NCI-H774 (cell line): ENCODE measurements around the gene CAPN14.

Source experiments
- DNase-seq: peaks from one replicate; lab custom pipeline; 2025; lab: John Stamatoyannopoulos, UW

The CAPN14 gene

DNA sequence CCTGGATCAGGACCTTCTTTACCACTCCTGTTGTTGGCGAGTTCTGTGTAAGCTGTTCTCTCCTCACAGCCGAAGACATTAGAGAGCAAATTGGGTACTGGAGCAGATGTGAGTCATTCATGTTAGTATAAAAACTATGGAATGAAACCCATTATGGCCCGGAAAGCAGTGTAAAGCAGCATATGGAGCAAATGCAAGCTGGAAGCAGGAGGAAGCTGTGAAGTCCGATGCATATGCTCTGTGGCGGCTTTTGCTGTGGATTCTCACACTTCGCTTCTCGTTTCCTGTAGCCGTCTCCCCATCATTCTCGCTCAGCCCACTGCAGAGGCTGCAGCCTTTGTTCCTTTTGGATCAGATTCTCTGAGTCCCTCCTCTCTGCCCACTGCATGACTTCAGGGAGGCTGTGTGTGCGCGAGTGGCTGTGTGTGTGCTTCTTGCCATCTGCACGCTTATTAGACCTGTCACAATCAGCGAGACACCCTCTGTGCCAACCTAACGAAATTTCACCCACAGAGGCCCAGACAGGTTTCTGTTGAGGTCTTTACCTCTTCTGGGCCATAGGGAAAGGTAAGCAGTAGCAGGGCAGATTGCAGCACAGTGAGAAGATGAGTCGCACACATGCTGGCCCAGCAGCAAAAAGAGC, 75.8 kb downstream of the CAPN14 start:
- DNase-seq, result no peak

DNA sequence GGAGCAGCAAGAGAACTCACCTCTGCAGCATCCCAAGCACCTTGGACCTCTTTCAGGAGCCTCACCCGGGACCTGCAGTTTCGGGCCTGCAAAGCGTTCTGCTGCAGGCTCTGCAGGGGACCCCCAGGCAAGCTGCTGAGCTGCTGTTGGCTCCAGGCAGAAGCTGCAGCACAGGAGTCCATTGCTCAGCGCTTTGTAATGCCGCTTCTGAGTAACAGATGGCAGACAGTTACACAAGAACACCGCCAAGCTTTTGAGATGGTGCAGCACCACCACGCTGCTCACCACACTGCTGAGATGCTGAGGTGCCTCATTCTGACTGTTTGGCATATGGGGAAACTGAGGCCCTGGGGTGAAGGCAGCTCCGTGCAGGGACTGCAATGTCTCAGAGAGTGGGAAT, 77.2 kb downstream of the CAPN14 start:
- no peak for DNase-seq

DNA sequence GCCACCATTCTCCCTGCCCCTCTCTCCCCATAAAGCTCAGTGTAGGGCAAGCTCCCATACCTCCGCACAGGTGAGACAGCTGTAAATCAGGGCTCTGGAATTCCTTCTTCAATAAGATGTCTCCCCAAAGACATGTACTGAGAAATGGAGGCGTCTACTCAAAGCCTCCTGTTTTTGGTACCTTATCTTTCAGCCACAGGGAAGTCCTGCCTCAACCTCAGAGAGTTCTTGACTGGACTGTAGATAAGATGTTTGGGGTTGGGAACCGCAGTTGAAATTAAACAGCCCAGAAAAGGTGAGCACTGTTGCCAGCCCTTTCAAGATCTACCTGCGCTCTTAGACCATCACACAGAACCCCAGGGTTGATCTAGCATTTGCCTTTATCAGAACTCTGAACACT, 77.6 kb downstream of the CAPN14 start:
- DNase-seq, result no peak

DNA sequence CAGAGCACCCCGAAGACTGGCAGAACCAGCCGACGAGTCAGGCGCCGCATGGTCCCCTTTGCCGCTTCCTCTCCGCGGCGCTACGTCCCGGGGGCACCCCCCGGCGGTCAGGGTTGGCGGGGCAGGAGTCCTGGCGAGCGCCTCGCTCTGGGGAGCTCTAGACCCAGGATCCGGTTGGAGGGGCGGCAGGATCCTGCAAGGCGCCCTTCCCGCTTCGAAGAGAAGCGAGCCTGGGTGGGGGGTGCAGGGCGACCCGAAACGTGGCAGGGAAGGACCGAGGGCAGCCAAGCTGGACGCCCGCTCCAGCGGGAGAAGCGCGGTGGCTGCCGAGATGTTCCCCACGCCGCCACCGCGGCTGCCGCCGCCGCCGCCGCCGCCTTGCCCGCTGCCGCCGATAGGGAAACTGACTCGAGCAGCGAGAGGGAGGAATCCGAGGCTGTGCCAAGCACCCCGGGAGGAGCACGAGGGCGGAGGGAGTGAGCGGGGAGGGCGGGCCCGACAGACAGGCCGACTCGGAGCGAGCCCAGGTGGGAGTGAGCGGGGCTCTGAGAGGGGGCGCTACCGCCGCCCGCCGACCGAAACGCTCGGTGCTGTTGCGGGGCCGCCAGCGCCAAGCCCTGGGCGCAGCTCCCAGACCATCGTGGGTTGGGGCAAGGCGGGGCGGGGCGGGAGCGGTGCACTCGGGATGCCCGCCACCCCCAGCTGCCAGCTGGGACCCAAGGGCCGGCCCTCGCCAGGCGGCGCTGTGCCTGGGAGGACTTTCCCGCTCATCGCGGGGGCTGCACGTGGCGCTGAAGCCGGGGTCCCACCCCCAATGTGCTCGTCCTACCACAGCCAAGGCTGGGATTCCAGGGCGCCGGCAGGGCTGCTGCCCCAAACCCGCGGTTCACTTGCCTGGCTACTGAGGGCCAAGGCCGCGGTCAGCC, 79.0 kb downstream of the CAPN14 start, which contains the start of gene GALNT14:
GALNT14 (minus strand) TSS at position 404 of the 926 bp plus-strand sequence; CDS start at position 50, 354 bp downstream.
- peak; percentile 23 for DNase-seq

DNA sequence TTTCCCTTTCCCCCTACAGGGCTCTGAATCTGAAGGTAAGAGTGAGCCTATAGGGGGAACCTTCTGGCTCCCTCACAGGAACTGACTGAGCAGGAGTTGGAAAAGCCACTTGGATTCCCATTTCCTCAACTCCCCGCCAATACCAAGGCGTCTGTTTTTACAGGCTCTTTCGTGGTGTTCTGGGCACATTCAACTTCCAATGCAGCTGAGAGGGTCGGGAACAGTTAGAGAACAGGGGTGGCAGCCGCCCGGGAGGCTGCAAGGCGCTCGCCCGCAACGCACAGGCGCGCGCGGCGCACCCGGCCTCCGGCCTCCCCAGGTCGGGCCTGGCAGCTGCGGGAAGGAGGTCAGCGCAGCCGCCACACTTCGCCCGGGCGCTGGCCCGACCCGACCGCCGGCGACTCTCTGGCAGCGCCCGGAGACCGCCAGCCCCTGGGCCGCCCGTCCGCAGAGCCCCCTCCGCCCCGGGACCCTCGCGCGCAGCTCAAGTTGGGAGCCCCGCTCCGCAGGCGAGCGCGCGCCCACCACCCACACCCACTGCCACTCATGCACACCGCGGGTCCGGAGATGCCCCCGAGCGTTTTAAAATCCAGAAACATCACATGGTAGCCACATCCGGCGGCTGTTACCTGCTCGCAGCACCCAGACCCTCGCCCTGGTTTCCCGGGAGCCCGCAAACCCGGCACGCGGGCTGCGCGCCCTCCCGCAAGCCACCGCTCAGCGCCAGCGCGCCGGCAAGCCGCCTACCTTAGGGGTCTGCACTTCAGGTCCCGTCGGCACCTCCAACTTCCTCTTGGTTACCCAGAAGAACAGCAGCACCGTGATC, 79.9 kb downstream of the CAPN14 start:
- no peak for DNase-seq

DNA sequence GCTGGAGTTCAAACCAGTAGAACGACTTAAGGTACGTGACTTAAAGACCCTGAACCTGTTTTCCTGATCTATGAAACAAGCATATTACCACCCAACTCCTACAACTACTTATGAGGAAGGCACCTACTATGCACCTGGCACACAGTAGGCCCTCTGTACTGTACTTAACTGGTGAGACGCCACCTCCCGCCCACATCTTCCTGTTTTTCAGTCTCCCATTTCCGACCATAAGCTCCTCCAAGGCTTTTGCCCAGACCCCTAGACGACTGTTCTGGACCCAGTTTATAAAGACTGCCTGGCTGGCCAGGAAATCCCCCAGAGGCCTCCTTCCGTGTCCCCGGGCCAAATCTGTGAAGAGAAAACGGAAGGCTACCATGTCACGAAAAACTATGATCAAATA, 80.6 kb downstream of the CAPN14 start:
- no peak for DNase-seq

DNA sequence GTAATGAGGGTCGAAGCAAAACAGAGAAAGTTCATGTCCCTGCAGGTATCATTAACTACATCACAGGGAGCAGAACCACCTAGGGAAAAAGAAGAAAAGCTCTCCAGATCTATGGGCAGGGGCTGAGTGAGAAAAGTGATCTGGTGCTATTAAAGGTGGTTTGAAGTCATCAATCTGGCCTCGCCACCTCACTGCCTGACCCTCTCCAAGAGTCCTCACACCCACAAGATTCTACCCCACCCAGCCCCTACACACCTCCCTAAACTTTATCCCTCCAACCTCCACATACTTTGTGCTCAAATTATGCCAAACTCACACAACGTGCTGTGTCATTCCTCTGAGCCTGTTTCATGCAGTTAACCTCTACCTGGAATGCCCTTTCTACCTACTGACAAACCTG, 81.3 kb downstream of the CAPN14 start:
- DNase-seq, result no peak

DNA sequence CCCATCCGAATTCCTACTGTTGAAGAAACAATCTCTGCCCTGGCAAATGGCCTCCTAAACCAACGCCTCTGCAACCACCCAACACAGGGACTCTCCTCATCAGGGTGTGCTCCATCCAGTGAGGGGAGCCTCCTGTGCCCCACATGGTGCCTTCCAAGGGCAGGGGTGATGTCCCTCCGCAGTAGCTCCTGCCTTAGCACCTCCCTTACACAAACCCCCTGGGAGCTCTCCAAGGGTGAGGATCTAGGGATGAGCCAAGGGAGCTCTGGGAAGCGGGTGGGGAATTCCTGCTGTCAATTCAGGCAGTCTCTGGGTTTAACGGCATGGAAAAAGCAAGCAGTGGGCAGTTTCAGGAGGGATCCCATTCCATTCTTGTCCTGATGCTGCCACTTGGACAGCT, 82.8 kb downstream of the CAPN14 start:
- no peak for DNase-seq

DNA sequence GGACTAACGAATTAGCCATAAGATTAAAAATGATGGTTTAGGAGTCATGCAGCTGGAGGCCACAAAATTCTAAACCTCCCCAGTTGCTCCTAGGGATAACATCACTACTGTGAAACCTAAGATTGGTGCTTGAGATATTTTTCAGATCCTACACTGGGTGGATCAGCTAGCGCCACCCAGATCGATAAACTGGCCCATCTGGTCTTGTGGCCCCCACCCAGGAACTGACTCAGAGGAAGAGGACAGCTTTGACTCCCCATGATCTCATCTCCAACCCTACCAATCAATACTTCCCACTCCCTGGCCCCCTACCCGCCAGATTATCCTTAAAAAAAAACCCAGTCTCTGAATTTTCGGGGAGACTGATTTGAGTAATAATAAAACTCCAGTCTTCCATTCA, 84.5 kb downstream of the CAPN14 start:
- no peak for DNase-seq

DNA sequence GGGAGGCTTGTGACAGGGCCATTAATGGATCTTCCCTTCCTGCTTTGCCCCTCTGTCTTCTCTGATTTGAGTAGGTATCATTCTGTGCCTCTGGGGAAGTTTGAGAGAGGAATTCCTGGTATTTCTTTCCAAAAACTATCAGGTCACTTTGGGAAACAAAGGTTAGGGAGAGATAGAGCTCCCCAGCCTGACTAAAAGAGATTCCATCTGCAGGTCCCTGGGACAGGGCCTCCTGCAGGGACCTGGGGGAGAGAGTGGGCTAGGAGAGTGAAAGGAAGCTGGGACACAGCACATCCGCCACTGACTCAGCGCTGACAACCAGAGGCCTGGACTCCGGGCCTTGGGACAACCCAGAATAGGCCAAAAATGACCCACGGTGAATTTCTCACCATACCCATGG, 85.4 kb downstream of the CAPN14 start:
- no peak for DNase-seq

DNA sequence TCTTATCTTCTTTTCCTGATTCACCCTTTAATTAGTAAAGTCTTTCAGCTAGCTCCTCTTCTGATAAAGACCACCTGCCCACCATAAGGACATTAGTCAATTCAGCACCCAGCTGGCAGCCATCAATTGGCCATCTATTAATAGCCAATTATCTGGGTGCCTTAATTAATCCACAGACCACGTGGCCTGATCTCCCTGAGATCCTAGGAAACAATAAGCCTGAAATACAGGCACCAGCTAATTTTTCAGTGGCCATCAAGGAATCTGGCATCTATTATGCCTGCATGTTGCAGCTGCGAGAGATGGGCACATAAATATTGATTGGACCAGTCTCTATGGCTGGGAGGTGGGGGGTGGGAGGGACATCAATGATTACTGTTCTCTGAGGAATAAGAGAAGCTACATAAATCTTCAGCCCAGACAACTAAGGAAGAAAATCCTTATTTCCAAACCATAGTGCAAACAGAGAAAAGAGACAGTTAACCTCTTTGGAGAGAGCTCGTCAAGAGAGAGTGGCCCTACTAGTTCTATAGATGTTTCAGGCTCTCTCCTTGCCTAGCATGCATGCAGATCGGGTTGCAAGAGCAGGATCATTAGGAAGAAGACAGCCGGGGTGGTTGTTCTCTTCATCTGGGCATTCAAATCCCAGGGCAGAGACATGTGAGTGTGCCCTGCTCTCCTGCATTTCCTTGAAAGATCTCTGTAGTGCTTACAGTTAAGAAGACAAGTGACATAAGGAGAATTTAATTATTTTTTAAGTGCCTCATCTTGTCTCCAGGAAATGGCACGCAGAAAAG, 87.7 kb downstream of the CAPN14 start:
- DNase-seq, result no peak

DNA sequence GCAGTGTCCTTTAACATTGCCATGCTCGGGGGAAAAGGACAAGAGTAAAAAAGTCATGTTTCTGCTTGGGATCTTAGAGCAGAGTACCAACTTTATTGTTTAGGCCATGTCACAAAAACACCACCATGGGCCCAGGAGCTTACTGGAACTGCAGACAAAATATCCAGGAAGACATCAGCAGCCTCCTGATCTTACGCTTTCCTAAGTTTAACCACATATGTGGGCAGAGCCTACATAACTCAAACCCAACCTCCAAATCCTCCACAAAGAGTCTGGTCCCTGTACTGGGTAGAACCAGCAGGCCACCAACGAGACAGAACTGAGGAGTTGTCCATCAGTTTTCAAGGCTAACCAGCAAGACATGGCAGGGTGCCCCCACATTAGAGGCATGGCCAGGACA, 89.4 kb downstream of the CAPN14 start:
- DNase-seq, result no peak

DNA sequence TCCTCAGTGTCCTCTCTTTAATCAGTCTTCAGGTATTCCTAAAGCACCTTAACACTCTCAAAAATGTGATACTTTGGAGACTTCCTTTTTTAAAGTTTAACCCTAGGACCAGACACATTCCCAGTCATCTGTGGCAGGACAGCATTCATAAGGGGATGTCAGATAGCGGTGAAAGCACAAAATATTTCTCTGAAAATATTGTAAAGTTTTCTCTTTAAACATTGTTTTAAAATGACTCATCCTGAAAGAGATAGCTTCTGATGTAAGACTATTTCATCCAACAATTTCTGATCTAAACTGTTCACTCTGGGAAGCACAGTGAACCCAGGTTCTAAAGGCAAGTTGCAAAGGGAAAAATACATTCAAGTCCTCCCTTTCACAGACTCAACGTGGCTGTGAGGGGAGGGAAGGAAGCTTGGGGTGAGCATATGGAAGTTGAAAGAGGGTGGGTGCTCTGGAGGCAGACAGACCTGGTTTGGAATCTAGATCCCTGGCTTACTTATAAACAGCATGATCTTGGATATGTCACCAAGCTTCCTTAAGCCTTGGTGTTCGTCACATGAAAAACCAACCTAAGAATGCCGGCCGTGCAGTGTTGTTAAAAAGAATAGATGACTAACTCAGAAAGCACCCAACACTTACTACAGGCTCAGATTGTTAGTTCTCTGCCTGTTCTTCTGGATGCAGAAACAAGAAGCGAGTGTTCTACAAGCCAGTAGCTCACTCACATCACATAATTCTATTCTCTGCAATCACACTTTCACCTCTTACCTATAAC, 91.2 kb downstream of the CAPN14 start:
- DNase-seq, result no peak

DNA sequence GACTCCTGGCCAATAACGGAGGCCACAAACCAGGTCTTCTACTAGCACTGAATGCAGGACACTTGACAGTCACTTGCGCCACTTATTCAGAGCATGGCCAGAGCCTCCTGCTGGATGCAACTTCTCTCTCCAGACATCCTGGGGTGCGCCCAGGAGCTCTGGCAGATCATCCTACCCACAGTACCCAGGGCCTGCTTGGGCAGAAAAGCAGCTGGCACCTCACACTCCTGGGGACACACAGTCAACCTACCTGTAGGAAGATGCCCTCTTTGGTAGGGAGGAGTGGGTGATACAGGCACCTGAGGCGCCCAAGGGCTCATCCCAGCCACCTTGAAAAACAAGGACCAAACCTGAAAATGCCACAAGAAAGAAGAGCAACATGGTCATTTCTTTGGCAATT, 92.4 kb downstream of the CAPN14 start:
- DNase-seq, result no peak
